PC-9 (cell line): ENCODE measurements around the gene TFAP2D.

ENCODE experiments used
- EZH2 ChIP-seq: fragments of 200-600 bp; sonication (generic); IDR thresholded peaks from 2 replicates; pipeline ENCODE4 v1.8.0; 2017; ENCODE audit warnings: antibody characterized with exemption, low read depth
- TF ChIP-seq, protein P1 (sequence below): fragments of 200-600 bp; sonication (generic); conservative IDR thresholded peaks from 2 replicates; pipeline ENCODE4 v1.6.1; 2017; ENCODE audit warnings: mixed run types, antibody characterized with exemption, mild to moderate bottlenecking, moderate library complexity

DNA sequence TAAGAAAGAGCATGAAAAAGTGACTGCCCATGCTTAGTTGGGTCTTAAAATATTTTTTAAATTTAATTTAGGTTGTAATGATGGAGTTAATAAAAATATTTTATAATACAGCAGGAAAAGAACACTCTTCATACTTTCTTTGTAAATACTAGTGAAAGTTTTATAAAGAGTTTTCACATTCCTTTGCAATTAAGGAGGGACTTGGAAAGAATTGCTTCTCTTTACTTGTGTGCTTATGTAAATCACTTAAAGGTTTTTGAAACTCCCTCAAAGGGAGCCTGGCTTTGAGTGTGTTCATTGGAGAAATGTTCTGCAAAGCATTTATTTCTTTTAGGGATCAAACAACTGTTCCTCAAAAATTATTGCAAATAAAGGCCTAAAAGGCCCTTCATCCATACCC is 93.7 kb downstream of the TFAP2D start:
- no peak for TF ChIP-seq EZH2
- TF ChIP-seq, protein P1, sequence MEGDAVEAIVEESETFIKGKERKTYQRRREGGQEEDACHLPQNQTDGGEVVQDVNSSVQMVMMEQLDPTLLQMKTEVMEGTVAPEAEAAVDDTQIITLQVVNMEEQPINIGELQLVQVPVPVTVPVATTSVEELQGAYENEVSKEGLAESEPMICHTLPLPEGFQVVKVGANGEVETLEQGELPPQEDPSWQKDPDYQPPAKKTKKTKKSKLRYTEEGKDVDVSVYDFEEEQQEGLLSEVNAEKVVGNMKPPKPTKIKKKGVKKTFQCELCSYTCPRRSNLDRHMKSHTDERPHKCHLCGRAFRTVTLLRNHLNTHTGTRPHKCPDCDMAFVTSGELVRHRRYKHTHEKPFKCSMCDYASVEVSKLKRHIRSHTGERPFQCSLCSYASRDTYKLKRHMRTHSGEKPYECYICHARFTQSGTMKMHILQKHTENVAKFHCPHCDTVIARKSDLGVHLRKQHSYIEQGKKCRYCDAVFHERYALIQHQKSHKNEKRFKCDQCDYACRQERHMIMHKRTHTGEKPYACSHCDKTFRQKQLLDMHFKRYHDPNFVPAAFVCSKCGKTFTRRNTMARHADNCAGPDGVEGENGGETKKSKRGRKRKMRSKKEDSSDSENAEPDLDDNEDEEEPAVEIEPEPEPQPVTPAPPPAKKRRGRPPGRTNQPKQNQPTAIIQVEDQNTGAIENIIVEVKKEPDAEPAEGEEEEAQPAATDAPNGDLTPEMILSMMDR = no peak
